DOHH2 (cell line): Measurements from ENCODE around the gene UBASH3B.

Source experiments
- H3F3A ChIP-seq: fragments of 200-600 bp; sonication (generic), shearing (Covaris generic); 2 replicates; pipeline ENCODE4 v1.6.0; 2016; ENCODE audit warnings: antibody characterized with exemption, mild to moderate bottlenecking; ENCODE audit not compliant: control insufficient read depth, insufficient read depth
- H3K27ac ChIP-seq: fragments of 200-600 bp; sonication (generic); 2 replicates; pipeline ENCODE4 v1.5.1; 2014; ENCODE audit warnings: low read depth, mild to moderate bottlenecking, low read length, moderate library complexity
- H3K27me3 ChIP-seq: fragments of 200-600 bp; sonication (generic); 2 replicates; pipeline ENCODE4 v1.6.1; 2014; ENCODE audit warnings: mild to moderate bottlenecking, low read length, mixed read lengths; ENCODE audit not compliant: control insufficient read depth
- H3K36me3 ChIP-seq: fragments of 200-600 bp; sonication (generic); 2 replicates; pipeline ENCODE4 v1.6.1; 2014; ENCODE audit warnings: mild to moderate bottlenecking, low read length, moderate library complexity, mixed read lengths; ENCODE audit not compliant: control insufficient read depth
- H3K4me1 ChIP-seq: fragments of 200-600 bp; sonication (generic); 2 replicates; pipeline ENCODE4 v1.6.1; 2014; ENCODE audit warnings: mild to moderate bottlenecking, low read length, mixed read lengths; ENCODE audit not compliant: control insufficient read depth
- H3K4me2 ChIP-seq: fragments of 200-600 bp; sonication (generic); 2 replicates; pipeline ENCODE4 v1.6.0; 2014; ENCODE audit warnings: mild to moderate bottlenecking, low read length, moderate library complexity
- H3K4me3 ChIP-seq: fragments of 200-600 bp; sonication (generic); 2 replicates; pipeline ENCODE4 v1.5.1; 2014; ENCODE audit warnings: mild to moderate bottlenecking, low read length, mixed read lengths
- H3K79me2 ChIP-seq: fragments of 200-600 bp; sonication (generic); 2 replicates; pipeline ENCODE4 v1.6.1; 2014; ENCODE audit warnings: mild to moderate bottlenecking, low read length, mixed read lengths; ENCODE audit not compliant: control insufficient read depth
- H3K9me2 ChIP-seq: fragments of 200-600 bp; sonication (generic); replicated peaks from 2 replicates; pipeline ENCODE4 v1.6.1; 2014; ENCODE audit warnings: mild to moderate bottlenecking, low read length, mixed read lengths; ENCODE audit not compliant: control insufficient read depth
- H3K9me3 ChIP-seq: fragments of 200-600 bp; sonication (generic); 2 replicates; pipeline ENCODE4 v1.6.1; 2014; ENCODE audit warnings: antibody characterized with exemption, low read length, mixed read lengths; ENCODE audit not compliant: control insufficient read depth, insufficient read depth
- H4K20me1 ChIP-seq: fragments of 200-600 bp; sonication (generic); 2 replicates; pipeline ENCODE4 v1.6.0; 2014; ENCODE audit warnings: low read depth, mild to moderate bottlenecking, antibody characterized with exemption, low read length, moderate library complexity; ENCODE audit not compliant: control insufficient read depth, insufficient read depth
- EZH2phosphoT487 ChIP-seq: fragments of 200-600 bp; sonication (generic); IDR thresholded peaks from 2 replicates; pipeline ENCODE4 v1.6.1; 2017; ENCODE audit warnings: borderline replicate concordance, mild to moderate bottlenecking, antibody characterized with exemption, low read length, moderate library complexity, mixed read lengths
- TF ChIP-seq, protein P1 (sequence below): fragments of 200-600 bp; sonication (generic); IDR thresholded peaks from one replicate; pipeline ENCODE4 v1.5.1; 2014; ENCODE audit warnings: antibody characterized with exemption, mild to moderate bottlenecking, low read depth, low read length; ENCODE audit not compliant: poor library complexity, severe bottlenecking

Gene UBASH3B

DNA sequence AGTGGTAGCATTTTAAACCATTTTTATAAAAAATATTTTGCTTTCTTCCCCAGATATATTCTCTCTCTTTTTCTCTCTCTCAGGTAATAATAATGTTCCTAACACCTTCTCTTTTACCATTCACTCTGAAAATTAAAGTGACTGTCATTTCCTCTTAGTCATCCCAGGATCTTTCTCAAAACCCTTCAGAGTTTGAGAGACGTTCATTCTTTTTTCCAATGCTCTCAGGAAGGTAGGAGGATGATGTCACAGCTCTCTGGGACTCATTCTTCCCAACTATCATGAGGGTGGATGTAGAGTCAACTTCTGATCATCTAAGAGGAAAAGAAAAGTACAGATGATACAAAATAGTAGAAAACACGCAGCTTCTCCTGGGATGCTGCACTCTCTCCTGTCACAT lies 122.6 kb downstream of the UBASH3B start:
- Histone ChIP-seq H3K4me2 (no peak overlapping the region), H4K20me1 (no peaks in the 10 kb centered on the region), H3K4me1 (peaks cover 18% of the 10 kb centered on the region), H3K27me3 (no peaks in the 10 kb centered on the region), H3K9me2 (no peaks in the 10 kb centered on the region), H3K36me3 (peaks cover 21% of the 10 kb centered on the region), H3F3A (no peaks in the 10 kb centered on the region), H3K4me3 (no peak overlapping the region), H3K79me2 (no peaks in the 10 kb centered on the region), H3K27ac (no peak overlapping the region), H3K9me3 (no peaks in the 10 kb centered on the region)
- TF ChIP-seq, protein P1, sequence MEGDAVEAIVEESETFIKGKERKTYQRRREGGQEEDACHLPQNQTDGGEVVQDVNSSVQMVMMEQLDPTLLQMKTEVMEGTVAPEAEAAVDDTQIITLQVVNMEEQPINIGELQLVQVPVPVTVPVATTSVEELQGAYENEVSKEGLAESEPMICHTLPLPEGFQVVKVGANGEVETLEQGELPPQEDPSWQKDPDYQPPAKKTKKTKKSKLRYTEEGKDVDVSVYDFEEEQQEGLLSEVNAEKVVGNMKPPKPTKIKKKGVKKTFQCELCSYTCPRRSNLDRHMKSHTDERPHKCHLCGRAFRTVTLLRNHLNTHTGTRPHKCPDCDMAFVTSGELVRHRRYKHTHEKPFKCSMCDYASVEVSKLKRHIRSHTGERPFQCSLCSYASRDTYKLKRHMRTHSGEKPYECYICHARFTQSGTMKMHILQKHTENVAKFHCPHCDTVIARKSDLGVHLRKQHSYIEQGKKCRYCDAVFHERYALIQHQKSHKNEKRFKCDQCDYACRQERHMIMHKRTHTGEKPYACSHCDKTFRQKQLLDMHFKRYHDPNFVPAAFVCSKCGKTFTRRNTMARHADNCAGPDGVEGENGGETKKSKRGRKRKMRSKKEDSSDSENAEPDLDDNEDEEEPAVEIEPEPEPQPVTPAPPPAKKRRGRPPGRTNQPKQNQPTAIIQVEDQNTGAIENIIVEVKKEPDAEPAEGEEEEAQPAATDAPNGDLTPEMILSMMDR, result no peak
- no peak for TF ChIP-seq EZH2phosphoT487

DNA sequence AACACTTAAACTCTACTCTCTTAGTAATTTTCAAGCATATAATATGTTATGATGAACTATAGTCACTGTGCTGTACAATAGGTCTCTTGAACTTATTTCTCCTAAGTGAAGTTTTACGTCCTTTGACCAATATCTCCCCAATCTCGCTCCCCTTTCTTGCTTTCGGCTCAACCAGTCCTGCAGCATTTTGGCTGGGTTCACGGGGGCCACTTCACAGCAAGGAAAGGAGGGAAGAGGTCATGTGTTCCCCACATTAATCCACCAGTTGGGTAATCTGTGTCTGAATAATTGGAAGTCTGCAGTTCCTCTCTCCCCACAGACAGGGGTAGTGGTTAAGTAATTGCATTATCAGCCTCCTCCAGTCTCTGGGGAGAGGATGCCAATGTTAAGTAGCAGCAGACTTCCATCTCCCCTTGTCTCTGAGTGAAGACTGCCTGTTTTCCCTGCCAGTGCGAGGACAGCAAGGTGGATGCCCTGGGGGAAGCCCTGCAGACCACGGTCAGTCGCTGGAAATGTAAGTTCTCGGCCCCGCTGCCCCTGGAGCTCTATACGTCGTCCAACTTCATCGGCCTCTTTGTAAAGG lies 123.6 kb downstream of the UBASH3B start:
- Histone ChIP-seq H3K4me3 (no peak overlapping the region), H4K20me1 (no peaks in the 10 kb centered on the region), H3K4me1 (peaks cover 18% of the 10 kb centered on the region), H3K27me3 (no peaks in the 10 kb centered on the region), H3K9me2 (no peaks in the 10 kb centered on the region), H3K9me3 (no peaks in the 10 kb centered on the region), H3F3A (no peaks in the 10 kb centered on the region), H3K27ac (no peak overlapping the region), H3K79me2 (no peaks in the 10 kb centered on the region), H3K36me3 (peaks cover 22% of the 10 kb centered on the region), H3K4me2 (no peak overlapping the region)
- TF ChIP-seq, protein P1, result no peak
- no peak for TF ChIP-seq EZH2phosphoT487

DNA sequence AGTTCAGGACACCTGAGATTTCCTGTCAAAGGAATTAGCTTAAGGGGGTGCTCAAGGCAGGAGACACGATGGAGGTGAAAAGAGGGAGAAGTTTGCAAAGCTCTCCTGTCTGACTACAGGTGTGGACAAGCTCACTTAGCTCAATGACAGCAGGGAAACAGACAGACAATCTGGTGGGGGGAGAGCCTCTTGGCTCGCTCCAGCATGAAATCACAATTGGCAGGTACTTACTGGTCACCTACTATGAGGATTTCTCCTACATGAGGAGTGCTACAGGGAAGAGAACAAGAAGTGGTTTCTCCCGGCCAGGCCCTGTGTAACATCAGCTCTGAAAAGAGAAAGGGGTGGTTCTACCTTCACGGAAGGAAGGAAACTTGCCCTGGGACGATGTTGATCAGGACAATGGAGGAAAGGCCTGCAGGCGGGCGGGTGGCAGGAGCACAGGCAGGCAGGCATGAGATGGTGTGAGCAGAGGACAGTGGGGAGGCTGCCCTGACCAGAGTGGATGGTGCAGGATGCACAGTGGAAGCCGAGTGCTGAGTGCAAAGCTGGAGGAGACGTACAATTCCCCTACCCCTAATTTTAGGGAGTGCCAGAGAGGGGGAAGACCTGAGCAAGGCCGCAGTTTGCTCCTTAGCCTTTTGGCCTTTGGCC lies 124.9 kb downstream of the UBASH3B start:
- H3F3A ChIP-seq, result no peaks in the 10 kb centered on the region
- H4K20me1 ChIP-seq, result no peaks in the 10 kb centered on the region
- H3K9me3 ChIP-seq, result no peaks in the 10 kb centered on the region
- no peaks in the 10 kb centered on the region for H3K27me3 ChIP-seq
- no peak overlapping the region for H3K27ac ChIP-seq
- H3K4me3 ChIP-seq, result no peak overlapping the region
- H3K79me2 ChIP-seq, result no peaks in the 10 kb centered on the region
- H3K4me1 ChIP-seq, result peaks cover 10% of the 10 kb centered on the region
- peaks cover 22% of the 10 kb centered on the region for H3K36me3 ChIP-seq
- no peaks in the 10 kb centered on the region for H3K9me2 ChIP-seq
- no peak overlapping the region for H3K4me2 ChIP-seq
- TF ChIP-seq EZH2phosphoT487, result no peak
